K562 (cell line): Measurements from ENCODE around the gene SUSD3. TPM values are rescaled to one million over a fixed set of nuclear protein-coding genes. Genes with fewer than 3 reads are reported as not detected.

Experiments used
- CREB3L1 ChIP-seq: fragments of 450-650 bp; IDR thresholded peaks from 2 replicates; pipeline ENCODE4 v1.6.1; 2014; ENCODE audit warnings: low read depth, mild to moderate bottlenecking, moderate library complexity, borderline replicate concordance
- NBN ChIP-seq: fragments of 450-650 bp; IDR thresholded peaks from 2 replicates; pipeline ENCODE4 v1.6.1; 2016; ENCODE audit warnings: low read depth, mild to moderate bottlenecking
- SMAD2 ChIP-seq: fragments of 150-350 bp; IDR thresholded peaks from 2 replicates; pipeline ENCODE4 v1.6.1; 2014; ENCODE audit warnings: low read depth, mild to moderate bottlenecking, low read length
- SNAPC5 ChIP-seq: fragments of 250-450 bp; sonication (Bioruptor Pico); IDR thresholded peaks from 2 replicates; pipeline ENCODE4 v1.8.0; 2021; ENCODE audit warnings: moderate library complexity, mild to moderate bottlenecking, inconsistent platforms
- TBL1XR1 ChIP-seq, 2 experiments: IDR thresholded peaks; 2 replicates each; pipeline ENCODE4 v1.6.1; 2012; ENCODE audit warnings: improper control_type of control experiment in 2 of 2, low read length in 2 of 2, mild to moderate bottlenecking in 1 of 2
- ZNF184 ChIP-seq: sonication (generic); formaldehyde crosslinking; IDR thresholded peaks from 2 replicates; pipeline ENCODE4 v1.5.0; 2020; ENCODE audit warnings: missing genetic modification reagents
- ZNF444 ChIP-seq: fragments of 250-450 bp; sonication (Bioruptor Pico); IDR thresholded peaks from 2 replicates; pipeline ENCODE4 v1.4.0; 2020; ENCODE audit warnings: mild to moderate bottlenecking, moderate library complexity
- ZNF512 ChIP-seq: IDR thresholded peaks from 2 replicates; pipeline ENCODE4 v1.6.1; 2016; ENCODE audit warnings: missing genetic modification characterization, missing compliant biosample characterization
- polyA plus RNA-seq, 8 experiments: library from polyadenylated mRNA; depleted of rRNA in 4 of 8; stranded (reverse) in 5 of 8; unstranded in 3 of 8; fragments of >200 nt; fragmentation: Nextera tagmentation in 2 of 8; fragmentation: Illumina TruSeq in 1 of 8; extraction: Ambion mirVana in 2 of 8; extraction: Trizol in 1 of 8; gene quantifications; 2 replicates each; pipeline versions ENCODE4 v1.2.1 to v1.2.3, GENCODE V29; 2011 to 2014; ENCODE audit warnings: inconsistent platforms in 1 of 8, missing spikeins in 1 of 8
- total RNA-seq, 7 experiments: library from RNA; depleted of rRNA in 6 of 7; stranded (reverse); fragments of >200 nt in 6 of 7; fragmentation: Illumina TruSeq in 2 of 7; extraction: Trizol in 2 of 7; gene quantifications; 2 replicates each; pipeline versions ENCODE4 v1.2.1 to v1.2.3, GENCODE V29; 2011 to 2021; ENCODE audit warnings: low replicate concordance in 1 of 7

The SUSD3 gene
- total and polyA plus RNA-seq, 9 of the 15 experiments (the other 6 are each of a cell fraction or from before 2014, with no cell fraction given), result 1.3 to 21.7 (median 11.4) TPM

DNA sequence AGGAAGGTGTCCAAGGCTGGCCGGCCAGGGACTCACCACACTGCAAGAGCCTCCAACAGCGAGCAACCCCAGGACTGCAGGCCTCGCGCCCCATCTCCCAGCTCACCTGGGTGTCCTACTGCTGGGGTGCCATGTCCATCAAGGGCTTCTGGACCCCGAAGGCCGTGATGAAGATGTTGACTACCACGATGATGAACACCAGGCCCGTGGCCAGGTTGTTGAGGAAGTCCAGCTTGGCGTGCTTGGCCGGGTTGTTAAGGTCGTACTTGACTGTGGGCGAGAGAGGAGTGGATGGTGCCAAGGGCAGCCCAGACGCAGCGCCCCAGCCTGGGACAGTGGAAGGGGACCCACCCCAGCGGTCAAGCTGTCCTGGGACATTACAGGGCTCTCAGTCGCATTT, 66.3 kb downstream of the SUSD3 start (continued):
- no peak for TF ChIP-seq CREB3L1
- no peak for TF ChIP-seq SMAD2
- no peak for TF ChIP-seq NBN
- TF ChIP-seq ZNF512 (tag), result no peak
- TF ChIP-seq TBL1XR1 (IDR thresholded peaks at IDR 0.05; ENCODE audit: low read length in 2 of 2), result no peak
- no peak for TF ChIP-seq ZNF184
- no peak for TF ChIP-seq ZNF444 (CRISPR knock-in tag)
- TF ChIP-seq SNAPC5 (CRISPR knock-in tag), result no peak
